HUDEP-2 (cell line): ENCODE data around the gene OTULIN.

Experiments
- DNase-seq, 76 experiments: peaks; one replicate each; lab custom pipeline; 2025; ENCODE audit not compliant: unreplicated experiment in 76 of 76; lab: John Stamatoyannopoulos, UW

Gene OTULIN

GRCh38 chr5:14667770-14668169, 3.3 kb downstream of the OTULIN start:
- no peak for DNase-seq

GRCh38 chr5:14668181-14668591, 3.7 kb downstream of the OTULIN start:
- DNase-seq = no peak

GRCh38 chr5:14669415-14669814, 4.9 kb downstream of the OTULIN start:
- no peak for DNase-seq

GRCh38 chr5:14669975-14670374, 5.5 kb downstream of the OTULIN start:
- DNase-seq = no peak

GRCh38 chr5:14671414-14671813, 6.9 kb downstream of the OTULIN start:
- no peak for DNase-seq

- no peak for DNase-seq
These were observed 7.6 kb downstream of the OTULIN start for GRCh38 chr5:14672082-14672481.

GRCh38 chr5:14672484-14673394, 8.2 kb downstream of the OTULIN start:
- no peak for DNase-seq

- DNase-seq = no peak
These were observed 8.9 kb downstream of the OTULIN start for GRCh38 chr5:14673443-14673842.

GRCh38 chr5:14674983-14675854, 10.7 kb downstream of the OTULIN start:
- no peak for DNase-seq

- DNase-seq = no peak
These were observed 11.4 kb downstream of the OTULIN start for GRCh38 chr5:14675865-14676300.

GRCh38 chr5:14676320-14676719, 11.8 kb downstream of the OTULIN start:
- DNase-seq = peak in 52 of 76 experiments; percentile 5 to 57 (median 30)

GRCh38 chr5:14678773-14679334, 14.3 kb downstream of the OTULIN start:
- no peak for DNase-seq

GRCh38 chr5:14679595-14679994, 15.1 kb downstream of the OTULIN start:
- no peak for DNase-seq

- no peak for DNase-seq
These were observed 16.8 kb downstream of the OTULIN start for GRCh38 chr5:14681236-14681752.

- DNase-seq = no peak
These were observed 19.5 kb downstream of the OTULIN start for GRCh38 chr5:14683906-14684455.

GRCh38 chr5:14684757-14685156, 20.2 kb downstream of the OTULIN start:
- DNase-seq = no peak

GRCh38 chr5:14685757-14686156, 21.2 kb downstream of the OTULIN start:
- DNase-seq = peak in 21 of 76 experiments; percentile 1 to 47 (median 26)

- DNase-seq = no peak
These were observed 22.0 kb downstream of the OTULIN start for GRCh38 chr5:14686517-14686916.

GRCh38 chr5:14687023-14687665, 22.6 kb downstream of the OTULIN start:
- no peak for DNase-seq

- DNase-seq = no peak
These were observed 28.6 kb downstream of the OTULIN start for GRCh38 chr5:14693070-14693469.
